ENCODE data around the gene NR2C2.
"Not testable (repeated sequence)": the region's sequence is repeated elsewhere in the genome, so short reads cannot be mapped to it uniquely, and the experiment has no call there.

DNA sequence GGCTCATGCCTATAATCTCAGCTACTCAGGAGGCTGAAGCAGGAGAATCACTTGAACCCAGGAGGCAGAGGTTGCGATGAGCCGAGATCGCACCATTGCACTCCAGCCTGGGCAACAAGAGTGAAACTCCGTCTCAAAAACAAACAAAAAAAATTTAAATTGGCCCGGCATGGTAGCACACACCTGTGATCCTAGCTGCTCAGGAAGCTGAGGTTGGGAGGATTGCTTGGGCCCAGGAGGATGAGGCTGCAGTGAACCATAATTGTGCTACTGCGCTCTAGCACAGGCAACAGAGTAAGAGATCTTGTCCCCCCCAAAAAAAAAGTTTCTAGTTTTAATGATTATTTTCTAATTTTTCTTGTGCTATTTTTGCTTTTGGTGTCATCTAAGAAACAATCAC lies 51.8 kb downstream of the NR2C2 start:
- not testable (repeated sequence) for TF ChIP-seq POLR2A (IDR thresholded peaks at IDR 0.05)
- TF ChIP-seq, protein P1, sequence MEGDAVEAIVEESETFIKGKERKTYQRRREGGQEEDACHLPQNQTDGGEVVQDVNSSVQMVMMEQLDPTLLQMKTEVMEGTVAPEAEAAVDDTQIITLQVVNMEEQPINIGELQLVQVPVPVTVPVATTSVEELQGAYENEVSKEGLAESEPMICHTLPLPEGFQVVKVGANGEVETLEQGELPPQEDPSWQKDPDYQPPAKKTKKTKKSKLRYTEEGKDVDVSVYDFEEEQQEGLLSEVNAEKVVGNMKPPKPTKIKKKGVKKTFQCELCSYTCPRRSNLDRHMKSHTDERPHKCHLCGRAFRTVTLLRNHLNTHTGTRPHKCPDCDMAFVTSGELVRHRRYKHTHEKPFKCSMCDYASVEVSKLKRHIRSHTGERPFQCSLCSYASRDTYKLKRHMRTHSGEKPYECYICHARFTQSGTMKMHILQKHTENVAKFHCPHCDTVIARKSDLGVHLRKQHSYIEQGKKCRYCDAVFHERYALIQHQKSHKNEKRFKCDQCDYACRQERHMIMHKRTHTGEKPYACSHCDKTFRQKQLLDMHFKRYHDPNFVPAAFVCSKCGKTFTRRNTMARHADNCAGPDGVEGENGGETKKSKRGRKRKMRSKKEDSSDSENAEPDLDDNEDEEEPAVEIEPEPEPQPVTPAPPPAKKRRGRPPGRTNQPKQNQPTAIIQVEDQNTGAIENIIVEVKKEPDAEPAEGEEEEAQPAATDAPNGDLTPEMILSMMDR (IDR thresholded peaks at IDR 0.05) = not testable (repeated sequence)
